ENCODE measurements around the gene RASL12.
A peak's percentile ranks its signal among the peaks of the same experiment; 100 is the strongest.

RASL12 gene

DNA sequence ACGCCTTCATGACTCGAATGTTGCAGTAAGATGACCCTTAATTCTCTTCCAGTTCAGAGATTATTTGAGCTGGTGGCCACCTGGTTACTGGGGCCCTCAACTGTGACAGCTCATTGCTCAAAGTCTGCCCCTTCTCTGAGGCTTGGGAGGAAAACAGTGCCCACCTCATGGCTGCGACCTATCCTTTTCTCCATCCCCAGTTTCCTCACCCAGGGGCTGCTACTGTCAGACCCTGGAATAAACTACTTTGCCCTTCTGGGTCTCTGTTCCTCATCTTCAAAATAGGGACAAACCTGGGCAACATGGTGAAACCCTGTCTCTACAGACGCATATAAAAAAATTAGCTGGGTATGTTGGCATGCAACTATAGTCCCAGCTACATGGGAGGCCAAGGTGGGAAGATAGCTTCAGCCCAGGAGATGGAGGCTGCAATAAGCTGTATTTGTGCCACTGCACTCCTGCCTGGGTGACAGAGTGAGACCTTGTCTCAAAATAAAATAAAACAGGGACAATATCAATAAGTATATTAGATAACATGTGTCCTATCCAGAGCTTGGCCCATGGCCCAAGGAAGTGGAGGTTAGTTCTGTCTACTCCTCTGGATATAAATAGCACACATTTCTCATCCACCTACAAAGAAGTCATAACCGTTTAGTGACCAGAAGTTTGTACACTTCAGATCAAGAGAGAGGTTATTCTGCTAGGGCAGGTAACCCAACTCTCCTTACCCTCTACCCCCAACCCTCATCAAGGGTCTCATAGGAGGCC lies 2.2 kb upstream of the RASL12 start:
- H3K27ac ChIP-seq (ENCODE audit: low read length) = no peak overlapping the region
- peaks cover 21% of the 10 kb centered on the region; the same call in 1 of the 2 replicates for H3K4me1 ChIP-seq (ENCODE audit: insufficient read depth, low read length)
- no peaks in the 10 kb centered on the region; the same call in none of the 2 replicates for H3K9me3 ChIP-seq (ENCODE audit: insufficient read depth, low read depth, low read length)

DNA sequence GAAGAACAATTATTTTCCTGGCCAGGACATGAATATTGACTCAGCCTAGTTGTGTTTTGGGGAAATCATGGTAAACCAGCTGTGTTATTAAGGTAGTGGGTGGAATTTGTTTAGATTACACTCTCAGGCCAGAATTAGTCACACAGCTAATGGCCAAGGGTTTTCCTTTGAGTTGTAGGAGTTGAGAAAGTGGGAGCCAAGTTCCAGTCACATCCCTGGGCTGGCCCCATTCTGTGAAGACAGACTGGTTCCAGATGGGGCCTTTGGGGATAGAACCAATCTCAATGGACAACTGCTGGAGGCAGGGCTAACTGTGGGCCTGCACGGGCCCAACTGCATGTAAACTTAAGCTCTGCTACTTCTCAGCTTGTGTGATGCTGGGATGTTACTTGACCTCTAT lies 1.4 kb upstream of the RASL12 start:
- no peak overlapping the region for H3K27ac ChIP-seq (ENCODE audit: low read length)
- no peak overlapping the region for H3K9ac ChIP-seq (ENCODE audit: low read depth, low read length)
- H3K36me3 ChIP-seq (ENCODE audit: insufficient read depth, low read depth, low read length) = no peaks in the 10 kb centered on the region
- no peak overlapping the region for H3K4me3 ChIP-seq (ENCODE audit: low read length)
- H3K27me3 ChIP-seq (ENCODE audit: insufficient read depth, low read length) = peaks cover 23% of the 10 kb centered on the region
- H3K4me1 ChIP-seq (ENCODE audit: insufficient read depth, low read length) = peaks cover 21% of the 10 kb centered on the region; the same call in 1 of the 2 replicates
- H3K9me3 ChIP-seq (ENCODE audit: insufficient read depth, low read depth, low read length) = no peaks in the 10 kb centered on the region; the same call in none of the 2 replicates

More for the DNA sequence above, 2.2 kb upstream of the RASL12 start:
- Histone ChIP-seq H3K27me3 (ENCODE audit: insufficient read depth, low read length) (peaks cover 23% of the 10 kb centered on the region), H3K4me3 (ENCODE audit: low read length) (no peak overlapping the region), H3K36me3 (ENCODE audit: insufficient read depth, low read depth, low read length) (no peaks in the 10 kb centered on the region), H3K9ac (ENCODE audit: low read depth, low read length) (no peak overlapping the region)

DNA sequence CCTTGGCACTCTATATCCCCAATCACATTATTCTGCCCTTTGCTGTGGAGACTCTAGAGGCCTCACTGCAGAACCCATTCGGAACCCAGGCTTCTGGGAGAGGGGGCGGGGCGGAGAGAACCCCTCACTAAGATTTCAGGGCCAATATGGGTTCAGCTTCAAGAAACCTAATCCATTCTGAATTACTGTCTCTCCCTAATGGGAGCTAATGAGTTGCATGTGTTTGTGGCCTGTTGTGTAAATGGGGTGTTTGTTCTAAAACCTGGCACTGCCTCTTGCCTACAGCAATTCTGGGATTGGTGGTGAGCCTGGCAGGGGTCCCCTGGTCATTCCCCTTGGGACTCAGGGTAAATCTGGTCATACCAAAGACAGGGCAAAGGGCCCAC lies 605 bp upstream of the RASL12 start:
- no peak overlapping the region for H3K27ac ChIP-seq (ENCODE audit: low read length)
- H3K4me3 ChIP-seq (ENCODE audit: low read length) = peak overlapping the region; percentile 78; the same call in 1 of the 2 replicates

DNA sequence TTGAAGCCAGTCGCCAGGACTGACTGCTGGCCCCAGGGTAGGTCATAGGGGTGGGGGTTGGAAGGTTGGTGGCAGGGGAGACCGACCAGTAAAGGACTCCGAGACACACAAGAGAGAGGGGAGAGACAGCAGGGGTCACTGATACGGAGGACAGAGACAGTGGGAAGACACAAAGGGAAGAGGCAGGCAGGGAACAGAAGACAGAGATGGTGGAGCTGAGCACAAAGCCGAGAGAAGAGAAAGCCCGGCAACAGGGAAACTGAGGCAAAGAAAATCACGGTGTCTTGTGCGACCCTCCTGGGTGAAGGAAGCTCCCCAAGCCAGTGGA lies 510 bp downstream of the RASL12 start:
- Histone ChIP-seq H3K4me3 (ENCODE audit: low read length) (peak overlapping the region; percentile 78), H3K4me1 (ENCODE audit: insufficient read depth, low read length) (peaks cover 21% of the 10 kb centered on the region; the same call in 1 of the 2 replicates), H3K9me3 (ENCODE audit: insufficient read depth, low read depth, low read length) (no peaks in the 10 kb centered on the region), H3K9ac (ENCODE audit: low read depth, low read length) (peak overlapping the region; percentile 59; the same call in 1 of the 2 replicates), H3K27me3 (ENCODE audit: insufficient read depth, low read length) (peaks cover 23% of the 10 kb centered on the region), H3K36me3 (ENCODE audit: insufficient read depth, low read depth, low read length) (no peaks in the 10 kb centered on the region), H3K27ac (ENCODE audit: low read length) (no peak overlapping the region)

More for the DNA sequence above, 605 bp upstream of the RASL12 start:
- Histone ChIP-seq H3K9me3 (ENCODE audit: insufficient read depth, low read depth, low read length) (no peaks in the 10 kb centered on the region; the same call in none of the 2 replicates), H3K4me1 (ENCODE audit: insufficient read depth, low read length) (peaks cover 21% of the 10 kb centered on the region; the same call in 1 of the 2 replicates), H3K27me3 (ENCODE audit: insufficient read depth, low read length) (peaks cover 23% of the 10 kb centered on the region), H3K36me3 (ENCODE audit: insufficient read depth, low read depth, low read length) (no peaks in the 10 kb centered on the region), H3K9ac (ENCODE audit: low read depth, low read length) (peak overlapping the region; percentile 59; the same call in 1 of the 2 replicates)

DNA sequence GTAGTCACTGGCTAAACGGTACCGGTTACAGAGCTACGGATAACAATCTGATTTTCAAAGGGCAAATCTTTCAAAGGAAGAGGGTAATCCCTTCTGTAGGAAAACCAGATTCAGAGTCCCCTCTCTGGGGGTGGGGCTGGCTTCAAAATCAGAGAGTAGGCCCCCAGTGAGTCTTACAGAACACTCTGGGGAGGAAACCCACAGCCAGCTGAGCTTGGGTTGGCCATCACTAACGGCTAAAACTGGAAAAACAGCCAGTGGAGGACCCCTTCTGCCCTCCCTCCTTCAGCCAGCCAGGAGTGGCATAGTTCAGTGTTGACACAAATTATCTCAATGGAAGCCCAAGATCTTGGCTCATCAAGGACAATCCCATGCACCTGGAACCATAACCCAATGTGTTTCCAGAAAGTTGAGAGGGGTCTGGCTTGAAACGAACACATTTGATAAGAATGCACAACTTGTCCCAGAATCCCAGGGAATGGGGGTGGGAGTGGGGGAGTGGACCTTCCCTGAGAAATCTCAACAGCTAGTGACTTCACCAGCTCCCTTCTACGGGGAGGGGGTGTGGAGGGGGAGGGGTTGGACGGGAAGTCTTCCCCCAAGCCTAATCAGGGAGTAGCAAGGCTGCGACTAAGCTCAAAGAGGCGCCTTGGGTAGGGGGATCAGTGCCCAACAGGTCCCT lies 1.0 kb downstream of the RASL12 start:
- Histone ChIP-seq H3K36me3 (ENCODE audit: insufficient read depth, low read depth, low read length) (no peaks in the 10 kb centered on the region), H3K4me3 (ENCODE audit: low read length) (peak overlapping the region; percentile 78), H3K9me3 (ENCODE audit: insufficient read depth, low read depth, low read length) (no peaks in the 10 kb centered on the region), H3K4me1 (ENCODE audit: insufficient read depth, low read length) (peaks cover 21% of the 10 kb centered on the region; the same call in 1 of the 2 replicates), H3K27ac (ENCODE audit: low read length) (no peak overlapping the region), H3K9ac (ENCODE audit: low read depth, low read length) (peak overlapping the region; percentile 59; the same call in 1 of the 2 replicates), H3K27me3 (ENCODE audit: insufficient read depth, low read length) (peaks cover 23% of the 10 kb centered on the region)

DNA sequence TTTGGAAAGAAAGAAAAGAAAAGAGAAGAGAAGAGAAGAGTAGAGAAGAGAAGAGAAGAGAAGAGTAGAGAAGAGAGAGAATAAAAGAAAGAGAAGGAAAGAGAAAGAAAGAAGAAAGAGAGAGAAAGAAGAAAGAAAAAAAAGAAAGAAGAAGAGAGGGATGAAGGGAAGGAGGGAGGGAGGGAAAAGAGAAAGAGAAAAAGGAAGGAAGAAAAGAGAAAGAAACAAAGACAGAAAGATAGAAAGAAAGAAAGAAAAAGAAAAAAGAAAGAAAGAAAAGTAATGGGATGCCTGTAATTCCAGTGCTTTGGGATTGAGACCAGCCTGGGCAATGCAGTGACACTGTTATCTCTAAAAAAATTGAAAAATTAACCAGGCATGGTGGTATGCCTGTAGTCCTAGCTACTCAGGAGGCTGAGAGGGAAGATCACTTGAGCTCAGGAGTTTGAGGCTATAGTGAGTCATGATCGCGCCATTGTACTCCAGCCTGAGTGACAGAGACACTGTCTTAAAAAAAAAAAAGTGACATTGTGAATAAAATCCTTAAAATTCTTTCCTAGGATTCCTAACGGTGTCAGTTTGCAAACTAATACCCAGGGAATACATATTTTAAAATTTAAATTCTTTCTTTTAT lies 1.7 kb downstream of the RASL12 start:
- peaks cover 23% of the 10 kb centered on the region for H3K27me3 ChIP-seq (ENCODE audit: insufficient read depth, low read length)
- H3K4me1 ChIP-seq (ENCODE audit: insufficient read depth, low read length) = peaks cover 21% of the 10 kb centered on the region; the same call in 1 of the 2 replicates
- no peaks in the 10 kb centered on the region for H3K9me3 ChIP-seq (ENCODE audit: insufficient read depth, low read depth, low read length)
- peak overlapping the region; percentile 78 for H3K4me3 ChIP-seq (ENCODE audit: low read length)
- H3K27ac ChIP-seq (ENCODE audit: low read length) = no peak overlapping the region
- H3K9ac ChIP-seq (ENCODE audit: low read depth, low read length) = no peak overlapping the region
- H3K36me3 ChIP-seq (ENCODE audit: insufficient read depth, low read depth, low read length) = no peaks in the 10 kb centered on the region

GRCh38 chr15:65062726-65063125 lies 5.1 kb downstream of the RASL12 start:
- H3K27ac ChIP-seq (ENCODE audit: low read length) = no peak overlapping the region
- H3K9ac ChIP-seq (ENCODE audit: low read depth, low read length) = no peak overlapping the region
- no peak overlapping the region for H3K4me3 ChIP-seq (ENCODE audit: low read length)
- H3K9me3 ChIP-seq (ENCODE audit: insufficient read depth, low read depth, low read length) = no peaks in the 10 kb centered on the region
- peaks cover 16% of the 10 kb centered on the region; the same call in 1 of the 2 replicates for H3K4me1 ChIP-seq (ENCODE audit: insufficient read depth, low read length)
- no peaks in the 10 kb centered on the region for H3K36me3 ChIP-seq (ENCODE audit: insufficient read depth, low read depth, low read length)
- H3K27me3 ChIP-seq (ENCODE audit: insufficient read depth, low read length) = peaks cover 12% of the 10 kb centered on the region

DNA sequence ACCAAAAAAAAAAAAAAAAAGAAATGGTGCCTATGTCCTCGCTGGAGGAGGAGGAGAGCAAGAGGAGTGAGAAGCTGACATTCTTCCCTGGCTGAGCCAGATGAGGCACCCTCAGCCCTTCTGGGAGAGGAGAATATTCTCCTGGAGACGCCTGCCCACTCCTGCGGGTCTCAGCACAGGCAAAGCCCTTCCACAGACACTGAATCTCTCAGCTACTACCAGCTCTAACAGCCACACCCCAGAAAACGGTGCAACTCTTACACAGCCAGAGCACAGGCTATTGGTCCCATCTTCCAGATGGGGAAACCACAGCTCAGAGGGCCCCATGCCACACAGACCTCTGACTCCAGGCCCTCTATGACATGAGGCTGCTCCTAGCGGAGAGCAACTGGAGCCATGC lies 5.7 kb downstream of the RASL12 start:
- no peak overlapping the region for H3K27ac ChIP-seq (ENCODE audit: low read length)

GRCh38 chr15:65060641-65061397 lies 7.0 kb downstream of the RASL12 start:
- H3K36me3 ChIP-seq (ENCODE audit: insufficient read depth, low read depth, low read length) = no peaks in the 10 kb centered on the region
- no peak overlapping the region for H3K9ac ChIP-seq (ENCODE audit: low read depth, low read length)
- H3K9me3 ChIP-seq (ENCODE audit: insufficient read depth, low read depth, low read length) = no peaks in the 10 kb centered on the region
- H3K4me3 ChIP-seq (ENCODE audit: low read length) = no peak overlapping the region
- H3K4me1 ChIP-seq (ENCODE audit: insufficient read depth, low read length) = peaks cover 1% of the 10 kb centered on the region; the same call in 1 of the 2 replicates
- H3K27me3 ChIP-seq (ENCODE audit: insufficient read depth, low read length) = no peaks in the 10 kb centered on the region
- H3K27ac ChIP-seq (ENCODE audit: low read length) = no peak overlapping the region

More for the DNA sequence above, 5.7 kb downstream of the RASL12 start:
- Histone ChIP-seq H3K4me3 (ENCODE audit: low read length) (no peak overlapping the region), H3K4me1 (ENCODE audit: insufficient read depth, low read length) (peaks cover 13% of the 10 kb centered on the region; the same call in 1 of the 2 replicates), H3K9me3 (ENCODE audit: insufficient read depth, low read depth, low read length) (no peaks in the 10 kb centered on the region), H3K9ac (ENCODE audit: low read depth, low read length) (no peak overlapping the region), H3K27me3 (ENCODE audit: insufficient read depth, low read length) (peaks cover 6% of the 10 kb centered on the region; the same call in 1 of the 2 replicates), H3K36me3 (ENCODE audit: insufficient read depth, low read depth, low read length) (no peaks in the 10 kb centered on the region)

DNA sequence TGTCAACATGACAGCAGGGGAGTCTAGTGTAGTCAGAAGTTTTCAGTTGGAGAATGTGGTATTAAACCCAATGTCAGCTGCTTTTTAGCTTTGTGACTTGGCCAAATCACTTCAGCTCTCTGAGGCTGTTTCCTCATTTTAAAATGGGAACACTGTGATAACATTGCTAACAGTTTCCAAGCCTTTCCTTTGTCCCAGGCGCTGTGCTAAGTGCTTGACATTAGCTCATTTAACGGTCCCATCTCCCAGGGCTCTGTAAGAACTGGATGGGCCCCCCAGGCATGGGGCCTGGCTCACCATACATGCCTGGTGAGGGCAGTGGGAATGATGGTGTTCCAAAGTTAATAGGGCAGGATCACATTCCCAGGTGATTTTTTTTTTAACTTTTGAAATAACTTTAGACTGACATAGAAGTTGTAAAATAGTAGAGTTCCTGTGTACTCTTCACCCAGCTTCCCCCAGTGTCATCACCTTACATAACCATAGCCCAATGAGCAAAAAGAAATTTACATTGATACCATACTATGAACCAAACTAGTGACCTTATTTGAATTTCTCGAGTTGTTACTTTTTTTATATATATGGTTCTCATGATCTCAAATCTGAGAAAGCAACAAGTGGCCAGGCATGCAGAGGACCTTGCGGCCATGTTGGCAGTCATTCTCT lies 7.7 kb downstream of the RASL12 start:
- no peak overlapping the region for H3K27ac ChIP-seq (ENCODE audit: low read length)
- no peaks in the 10 kb centered on the region for H3K27me3 ChIP-seq (ENCODE audit: insufficient read depth, low read length)
- no peaks in the 10 kb centered on the region for H3K9me3 ChIP-seq (ENCODE audit: insufficient read depth, low read depth, low read length)
- no peaks in the 10 kb centered on the region for H3K36me3 ChIP-seq (ENCODE audit: insufficient read depth, low read depth, low read length)
- no peaks in the 10 kb centered on the region for H3K4me1 ChIP-seq (ENCODE audit: insufficient read depth, low read length)
- H3K9ac ChIP-seq (ENCODE audit: low read depth, low read length) = no peak overlapping the region
- H3K4me3 ChIP-seq (ENCODE audit: low read length) = no peak overlapping the region

DNA sequence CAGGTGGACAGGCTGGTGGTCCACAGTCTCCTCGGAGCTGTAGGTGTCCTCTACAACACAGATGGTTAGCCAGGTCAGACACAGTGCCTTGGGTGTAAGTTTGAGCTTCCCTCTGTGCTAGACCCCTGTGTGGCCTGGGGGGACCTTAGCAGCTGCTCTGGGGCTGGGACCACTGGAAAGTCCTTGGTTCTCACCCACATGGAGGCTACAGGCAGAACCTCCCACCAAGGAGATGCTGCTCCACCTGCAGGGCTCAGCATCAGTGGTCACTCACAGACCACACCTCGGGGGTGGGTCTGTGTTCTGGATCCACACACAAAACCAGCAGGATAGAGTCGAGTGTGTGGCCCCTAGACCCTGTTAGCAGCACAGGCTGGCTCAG lies 8.4 kb downstream of the RASL12 start:
- H3K36me3 ChIP-seq (ENCODE audit: insufficient read depth, low read depth, low read length) = no peaks in the 10 kb centered on the region
- H3K4me1 ChIP-seq (ENCODE audit: insufficient read depth, low read length) = no peaks in the 10 kb centered on the region
- H3K9ac ChIP-seq (ENCODE audit: low read depth, low read length) = no peak overlapping the region
- no peak overlapping the region for H3K4me3 ChIP-seq (ENCODE audit: low read length)
- no peaks in the 10 kb centered on the region for H3K27me3 ChIP-seq (ENCODE audit: insufficient read depth, low read length)
- H3K9me3 ChIP-seq (ENCODE audit: insufficient read depth, low read depth, low read length) = no peaks in the 10 kb centered on the region
- no peak overlapping the region for H3K27ac ChIP-seq (ENCODE audit: low read length)

Data from iPS-20b (cell line).